D721Med (cell line): Measurements from ENCODE around the gene CPLANE1.

Experiments
- DNase-seq: peaks from one replicate; pipeline ENCODE4 v3.0.0; 2011; ENCODE audit warnings: low spot score; ENCODE audit not compliant: insufficient read length
- FAIRE-seq: peaks from 2 replicates; lab custom pipeline; 2011; peaks lifted over from hg19 to GRCh38; lab: Jason Lieb, UNC
- TF ChIP-seq, protein P1 (sequence below): IDR thresholded peaks from 2 replicates; pipeline ENCODE4 v1.5.1; 2012; ENCODE audit warnings: mild to moderate bottlenecking, control low read depth; ENCODE audit not compliant: insufficient read depth; ENCODE audit errors: missing control alignments

CPLANE1 gene

DNA sequence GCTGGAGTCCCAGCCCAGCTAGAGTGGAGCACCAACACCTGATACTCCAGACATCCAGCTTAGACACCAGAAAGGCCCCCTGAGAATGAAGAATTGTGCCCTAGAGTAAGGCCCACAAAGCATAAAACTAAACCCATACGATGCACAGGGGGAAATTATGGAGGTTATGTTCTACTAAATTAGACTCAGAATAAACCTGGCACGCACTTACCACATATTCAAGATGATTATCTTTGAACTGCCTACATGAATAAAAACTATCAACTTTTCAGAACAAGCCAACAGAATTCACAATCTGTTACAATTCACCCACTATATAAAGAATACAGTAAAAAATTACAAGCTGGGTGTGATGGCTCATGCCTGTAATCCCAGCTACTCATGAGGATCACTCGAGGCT, 168.5 kb downstream of the CPLANE1 start:
- DNase-seq (no peak), FAIRE-seq (no peak)
- TF ChIP-seq, protein P1, sequence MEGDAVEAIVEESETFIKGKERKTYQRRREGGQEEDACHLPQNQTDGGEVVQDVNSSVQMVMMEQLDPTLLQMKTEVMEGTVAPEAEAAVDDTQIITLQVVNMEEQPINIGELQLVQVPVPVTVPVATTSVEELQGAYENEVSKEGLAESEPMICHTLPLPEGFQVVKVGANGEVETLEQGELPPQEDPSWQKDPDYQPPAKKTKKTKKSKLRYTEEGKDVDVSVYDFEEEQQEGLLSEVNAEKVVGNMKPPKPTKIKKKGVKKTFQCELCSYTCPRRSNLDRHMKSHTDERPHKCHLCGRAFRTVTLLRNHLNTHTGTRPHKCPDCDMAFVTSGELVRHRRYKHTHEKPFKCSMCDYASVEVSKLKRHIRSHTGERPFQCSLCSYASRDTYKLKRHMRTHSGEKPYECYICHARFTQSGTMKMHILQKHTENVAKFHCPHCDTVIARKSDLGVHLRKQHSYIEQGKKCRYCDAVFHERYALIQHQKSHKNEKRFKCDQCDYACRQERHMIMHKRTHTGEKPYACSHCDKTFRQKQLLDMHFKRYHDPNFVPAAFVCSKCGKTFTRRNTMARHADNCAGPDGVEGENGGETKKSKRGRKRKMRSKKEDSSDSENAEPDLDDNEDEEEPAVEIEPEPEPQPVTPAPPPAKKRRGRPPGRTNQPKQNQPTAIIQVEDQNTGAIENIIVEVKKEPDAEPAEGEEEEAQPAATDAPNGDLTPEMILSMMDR: no peak

DNA sequence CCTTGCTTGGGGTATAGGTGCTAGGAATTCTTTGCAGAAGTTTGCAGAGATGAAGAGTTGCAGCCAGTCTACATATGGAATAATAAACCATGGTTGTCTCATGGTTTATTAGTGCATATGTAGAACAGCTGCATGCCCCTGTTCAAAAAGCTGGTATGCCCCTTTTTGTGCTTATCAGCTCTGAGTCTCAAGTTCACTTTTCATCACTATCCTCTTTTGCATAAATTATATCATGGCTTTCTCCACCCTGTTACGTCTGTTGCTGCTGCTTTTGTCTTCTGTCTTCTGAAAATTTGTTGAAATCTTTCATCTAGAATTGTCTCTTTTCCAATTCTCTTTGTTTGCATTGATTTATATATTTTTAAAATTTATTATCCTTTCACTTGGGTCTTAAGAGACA, 172.0 kb downstream of the CPLANE1 start:
- TF ChIP-seq, protein P1: no peak
- no peak for FAIRE-seq
- DNase-seq: no peak

GRCh38 chr5:37075399-37075950, 173.7 kb downstream of the CPLANE1 start:
- no peak for DNase-seq

GRCh38 chr5:37071901-37072581, 177.1 kb downstream of the CPLANE1 start:
- TF ChIP-seq, protein P1: no peak
- FAIRE-seq (no peak), DNase-seq (no peak)

More at GRCh38 chr5:37075399-37075950, 173.7 kb downstream of the CPLANE1 start:
- TF ChIP-seq, protein P1: no peak
- no peak for FAIRE-seq

- TF ChIP-seq, protein P1: no peak
- FAIRE-seq (no peak), DNase-seq (no peak)
Observed at GRCh38 chr5:37071487-37071886, 177.7 kb downstream of the CPLANE1 start.

GRCh38 chr5:37064442-37064841, 184.7 kb downstream of the CPLANE1 start:
- TF ChIP-seq, protein P1: no peak
- FAIRE-seq (no peak), DNase-seq (no peak)

DNA sequence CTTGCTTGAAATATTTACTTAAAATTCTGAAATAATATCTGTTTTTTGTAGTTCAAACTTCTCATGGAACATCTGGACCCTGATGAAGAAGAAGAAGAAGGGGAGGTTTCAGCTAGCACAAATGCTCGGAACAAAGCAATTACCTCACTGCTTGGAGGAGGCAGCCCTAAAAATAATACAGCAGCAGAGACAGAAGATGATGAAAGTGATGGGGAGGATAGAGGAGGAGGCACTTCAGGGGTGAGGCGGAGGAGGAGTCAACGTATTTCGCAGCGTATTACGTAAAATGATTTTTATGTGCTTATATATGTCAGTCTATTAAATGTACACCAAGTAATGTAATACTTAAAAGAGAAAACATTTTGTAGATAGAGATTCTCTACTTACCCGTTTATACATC, 185.4 kb downstream of the CPLANE1 start:
- FAIRE-seq: no peak
- DNase-seq: no peak
- TF ChIP-seq, protein P1: no peak
